Astrocyte of the spinal cord (primary cell): Measurements from ENCODE around the gene BTNL9.

ENCODE experiments used
- DNase-seq: peaks from one replicate; pipeline ENCODE4 v3.0.0; 2011; ENCODE audit warnings: low read depth, low spot score
- H3K4me3 ChIP-seq: 2 replicates; pipeline ENCODE4 v1.5.1; 2011; ENCODE audit warnings: low read depth, mild to moderate bottlenecking, low read length, moderate library complexity
- in situ Hi-C: cut with HindIII; loops from 2 replicates; pipeline ENCODE4 v1.10.0; 2017; ENCODE audit warnings: low sequenced_read_pairs
- TF ChIP-seq, protein P1 (sequence below): IDR thresholded peaks from 2 replicates; pipeline ENCODE4 v1.5.1; 2012; ENCODE audit warnings: low read depth, mild to moderate bottlenecking, low read length, inconsistent platforms

The BTNL9 gene

DNA sequence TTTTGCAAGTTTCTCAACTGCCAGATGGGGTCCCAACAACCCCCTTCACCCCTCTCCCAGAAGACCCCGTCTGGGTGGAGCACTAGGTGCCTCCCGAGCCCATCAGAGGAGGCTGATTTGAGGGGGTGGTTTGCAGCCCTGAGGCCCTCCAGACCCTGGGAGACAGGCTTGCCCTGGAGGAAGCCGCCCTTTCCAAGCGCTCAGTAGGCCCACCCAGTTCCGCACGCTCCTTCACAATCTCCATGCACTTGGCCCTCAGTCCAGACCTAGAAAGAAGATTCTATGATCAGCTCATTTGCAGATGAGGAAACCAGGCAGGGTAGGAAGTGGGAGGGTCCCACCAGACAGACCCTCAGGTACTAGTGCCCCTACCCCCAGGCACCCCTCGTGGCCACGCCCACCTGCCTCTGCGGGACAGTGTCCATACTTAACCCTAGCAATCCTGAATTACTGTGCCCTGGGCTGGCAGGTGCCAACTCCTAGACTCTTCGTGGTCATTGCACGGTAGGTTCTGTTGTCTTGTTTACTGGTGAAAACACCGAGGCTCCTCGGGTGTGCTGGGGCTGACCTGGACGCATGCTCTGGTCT, 68.6 kb downstream of the BTNL9 start:
- in situ Hi-C loops = no loop called here
- no peak overlapping the region for H3K4me3 ChIP-seq
- no peak for DNase-seq
- TF ChIP-seq, protein P1, sequence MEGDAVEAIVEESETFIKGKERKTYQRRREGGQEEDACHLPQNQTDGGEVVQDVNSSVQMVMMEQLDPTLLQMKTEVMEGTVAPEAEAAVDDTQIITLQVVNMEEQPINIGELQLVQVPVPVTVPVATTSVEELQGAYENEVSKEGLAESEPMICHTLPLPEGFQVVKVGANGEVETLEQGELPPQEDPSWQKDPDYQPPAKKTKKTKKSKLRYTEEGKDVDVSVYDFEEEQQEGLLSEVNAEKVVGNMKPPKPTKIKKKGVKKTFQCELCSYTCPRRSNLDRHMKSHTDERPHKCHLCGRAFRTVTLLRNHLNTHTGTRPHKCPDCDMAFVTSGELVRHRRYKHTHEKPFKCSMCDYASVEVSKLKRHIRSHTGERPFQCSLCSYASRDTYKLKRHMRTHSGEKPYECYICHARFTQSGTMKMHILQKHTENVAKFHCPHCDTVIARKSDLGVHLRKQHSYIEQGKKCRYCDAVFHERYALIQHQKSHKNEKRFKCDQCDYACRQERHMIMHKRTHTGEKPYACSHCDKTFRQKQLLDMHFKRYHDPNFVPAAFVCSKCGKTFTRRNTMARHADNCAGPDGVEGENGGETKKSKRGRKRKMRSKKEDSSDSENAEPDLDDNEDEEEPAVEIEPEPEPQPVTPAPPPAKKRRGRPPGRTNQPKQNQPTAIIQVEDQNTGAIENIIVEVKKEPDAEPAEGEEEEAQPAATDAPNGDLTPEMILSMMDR = no peak

DNA sequence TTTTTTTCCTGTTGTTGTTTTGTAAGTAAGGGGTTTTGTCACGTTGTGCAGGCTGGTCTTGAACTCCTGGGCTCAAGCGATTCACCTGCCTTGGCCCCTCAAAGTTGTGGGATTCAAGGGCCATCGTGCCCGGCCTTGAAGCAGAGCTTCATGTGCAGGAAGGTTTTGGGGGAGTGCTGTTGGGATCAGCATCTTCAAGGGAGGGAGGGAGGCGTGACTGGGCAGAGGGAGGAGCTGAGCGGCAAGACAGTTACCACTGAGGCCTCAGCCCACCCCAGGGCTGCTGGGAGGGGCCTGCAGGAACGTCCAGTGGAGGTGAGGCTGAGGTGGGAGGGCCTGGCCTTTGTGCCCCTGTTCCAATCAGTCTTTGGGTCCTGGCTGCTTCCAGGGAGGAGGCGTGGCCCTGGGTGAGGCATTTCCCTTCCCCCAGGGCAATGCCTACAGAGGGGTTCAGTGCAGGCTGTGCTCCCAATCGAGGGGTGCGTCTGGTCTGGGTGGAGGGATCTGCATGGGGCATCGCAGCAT, 69.5 kb downstream of the BTNL9 start:
- H3K4me3 ChIP-seq = no peak overlapping the region
- DNase-seq = no peak
- TF ChIP-seq, protein P1 = no peak
- in situ Hi-C loops = no loop called here

DNA sequence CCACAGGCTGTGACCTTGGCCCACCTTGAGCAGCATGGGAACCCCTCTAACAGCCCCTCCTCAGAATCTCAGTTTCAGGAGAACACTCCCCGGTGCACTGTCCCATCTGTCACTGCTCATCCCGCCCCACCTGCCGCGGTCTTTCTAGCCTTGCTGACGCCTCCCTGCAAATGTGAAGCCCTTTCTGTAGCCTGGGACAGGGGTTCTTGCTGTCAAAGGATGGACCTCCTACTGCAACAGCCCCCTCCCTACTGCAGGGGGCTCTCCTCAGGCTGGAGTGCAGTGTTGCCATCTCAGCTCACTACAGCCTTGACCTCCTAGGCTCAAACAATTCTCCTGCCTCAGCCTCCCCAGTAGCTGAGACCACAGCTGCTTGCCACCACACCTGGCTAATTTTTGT, 70.9 kb downstream of the BTNL9 start:
- in situ Hi-C loops = no loop called here
- no peak overlapping the region for H3K4me3 ChIP-seq
- DNase-seq = no peak
- TF ChIP-seq, protein P1 = no peak
